A549 (cell line): ENCODE results near the gene SLC39A5. TPM values are rescaled to one million over a fixed set of nuclear protein-coding genes. Genes with fewer than 3 reads are reported as not detected.

Experiments
- ATAC-seq, 2 experiments: fragments of 200-7000 bp in 1 of 2; fragments of >200 bp in 1 of 2; cut with Nextera tagmentation in 1 of 2; cut with Tn5 transposase in 1 of 2; 3 replicates each; pipeline versions ENCODE4 v1.8.0 to v1.9.1; 2018 to 2020; ENCODE audit warnings: mild to moderate bottlenecking in 1 of 2, moderate library complexity in 1 of 2
- CTCF ChIA-PET: fragments of 300-600 bp; sonication (Branson Sonifier 250); formaldehyde crosslinking; extraction: SDS; loops from one replicate; lab custom pipeline; 2021; ENCODE audit warnings: antibody characterized with exemption, inconsistent platforms; lab: Yijun Ruan, JAX
- POLR2A ChIA-PET: fragments of 350-600 bp; formaldehyde crosslinking; extraction: SDS; loops from one replicate; lab custom pipeline; 2021; ENCODE audit warnings: antibody characterized with exemption, inconsistent platforms; lab: Yijun Ruan, JAX
- DNase-seq, 2 experiments: peaks; one replicate each; pipeline versions ENCODE4 v3.0.0 to v3.0.0-alpha.2; 2011 to 2016; ENCODE audit warnings: low read depth in 1 of 2, low spot score in 1 of 2
- FAIRE-seq: peaks from 2 replicates; lab custom pipeline; 2011; peaks lifted over from hg19 to GRCh38; lab: Jason Lieb, UNC
- H3K27ac ChIP-seq, 2 experiments: fragments of >200 bp; sonication (Bioruptor Twin); formaldehyde crosslinking; 3 replicates each; pipeline ENCODE4 v1.5.1; 2016 to 2017
- H3K4me1 ChIP-seq: fragments of >200 bp; sonication (Bioruptor Twin); formaldehyde crosslinking; 3 replicates; pipeline ENCODE4 v1.6.1; 2016
- H3K4me2 ChIP-seq: fragments of >200 bp; sonication (Bioruptor Twin); formaldehyde crosslinking; 3 replicates; pipeline ENCODE4 v1.6.1; 2016
- H3K4me3 ChIP-seq: fragments of >200 bp; sonication (Bioruptor Twin); formaldehyde crosslinking; 3 replicates; pipeline ENCODE4 v1.5.1; 2016
- H3K9me3 ChIP-seq: fragments of >200 bp; sonication (Bioruptor Twin); formaldehyde crosslinking; 3 replicates; pipeline ENCODE4 v1.6.1; 2016
- BHLHE40 ChIP-seq: IDR thresholded peaks from 2 replicates; pipeline ENCODE4 v1.6.1; 2012; ENCODE audit warnings: low read depth, low read length, inconsistent platforms
- CHD4 ChIP-seq: fragments of 200-600 bp; sonication (generic); IDR thresholded peaks from 2 replicates; pipeline ENCODE4 v1.6.1; 2016; ENCODE audit warnings: antibody characterized with exemption, mild to moderate bottlenecking, borderline replicate concordance
- EHF ChIP-seq: fragments of 250-450 bp; sonication (Bioruptor Pico); IDR thresholded peaks from 2 replicates; pipeline ENCODE4 v1.5.0; 2020; ENCODE audit warnings: mild to moderate bottlenecking
- EHMT2 ChIP-seq: fragments of 200-600 bp; sonication (generic); IDR thresholded peaks from 2 replicates; pipeline ENCODE4 v1.6.1; 2016; ENCODE audit warnings: antibody characterized with exemption, low read depth, mild to moderate bottlenecking, moderate library complexity
- EP300 ChIP-seq, 2 experiments: fragments of >200 bp; sonication (Bioruptor Twin); formaldehyde crosslinking; IDR thresholded peaks; 2 replicates in 1 of 2; 3 replicates in 1 of 2; pipeline ENCODE4 v1.6.1; 2016 to 2017
- FOSB ChIP-seq: fragments of 250-450 bp; sonication (Bioruptor Pico); IDR thresholded peaks from 2 replicates; pipeline ENCODE4 v1.5.0; 2020; ENCODE audit warnings: mild to moderate bottlenecking, moderate library complexity
- HDAC2 ChIP-seq: fragments of 200-600 bp; sonication (generic); IDR thresholded peaks from 2 replicates; pipeline ENCODE4 v1.6.1; 2016
- JUNB ChIP-seq: fragments of >200 bp; sonication (Bioruptor Twin); formaldehyde crosslinking; IDR thresholded peaks from 2 replicates; pipeline ENCODE4 v1.6.1; 2016
- KDM1A ChIP-seq: fragments of 200-600 bp; sonication (generic); IDR thresholded peaks from 2 replicates; pipeline ENCODE4 v1.6.1; 2016; ENCODE audit warnings: low read depth, mild to moderate bottlenecking
- KDM5A ChIP-seq: fragments of 200-600 bp; sonication (generic); IDR thresholded peaks from 2 replicates; pipeline ENCODE4 v1.6.1; 2016; ENCODE audit warnings: antibody characterized with exemption, mild to moderate bottlenecking
- MAFK ChIP-seq: fragments of 450-650 bp; IDR thresholded peaks from 2 replicates; pipeline ENCODE4 v1.6.1; 2014; ENCODE audit not compliant: partially characterized antibody
- NFE2L2 ChIP-seq: fragments of 150-350 bp; conservative IDR thresholded peaks from 2 replicates; pipeline ENCODE4 v1.6.1; 2014; ENCODE audit warnings: low read length
- PHF8 ChIP-seq: fragments of 200-600 bp; sonication (generic); IDR thresholded peaks from 2 replicates; pipeline ENCODE4 v1.6.1; 2016; ENCODE audit warnings: low read depth, mild to moderate bottlenecking, antibody characterized with exemption, moderate library complexity, borderline replicate concordance
- POLR2A ChIP-seq: IDR thresholded peaks from 2 replicates; pipeline ENCODE4 v1.6.1; 2012; ENCODE audit warnings: mild to moderate bottlenecking, low read length
- POLR2AphosphoS2 ChIP-seq: conservative IDR thresholded peaks from 2 replicates; pipeline ENCODE4 v1.6.1; 2012; ENCODE audit warnings: low read length, improper control_type of control experiment, inconsistent platforms
- RARB ChIP-seq: fragments of 250-450 bp; sonication (Bioruptor Pico); IDR thresholded peaks from 2 replicates; pipeline ENCODE4 v1.8.0; 2021; ENCODE audit warnings: mild to moderate bottlenecking, moderate library complexity
- RCOR1 ChIP-seq: fragments of 150-350 bp; IDR thresholded peaks from 2 replicates; pipeline ENCODE4 v1.6.1; 2014; ENCODE audit warnings: antibody characterized with exemption, low read length, low read depth
- SMC3 ChIP-seq: fragments of >200 bp; sonication (Bioruptor Twin); formaldehyde crosslinking; IDR thresholded peaks from 3 replicates; pipeline ENCODE4 v1.6.1; 2018; ENCODE audit warnings: inconsistent platforms
- ZC3H11A ChIP-seq: fragments of 450-650 bp; IDR thresholded peaks from 2 replicates; pipeline ENCODE4 v1.6.1; 2014; ENCODE audit warnings: antibody characterized with exemption, mild to moderate bottlenecking
- WGBS: methylation state at CpG from one replicate; pipeline ENCODE4 v1.1.6; 2017; ENCODE audit errors: missing lambda C conversion rate; 5-methylcytosine and 5-hydroxymethylcytosine counted together
- polyA plus RNA-seq, 4 experiments: library from polyadenylated mRNA; depleted of rRNA in 3 of 4; stranded (reverse); fragments of >200 nt; fragmentation: RNase III in 1 of 4; extraction: RNeasy Plus Mini Kit Qiagen cat#74134 plus additional on column Dnase treatment in 1 of 4; gene quantifications; 2 replicates in 3 of 4; 3 replicates in 1 of 4; pipeline ENCODE4 v1.2.3, GENCODE V29; 2011 to 2017
- TF ChIP-seq, protein P1 (sequence below): fragments of 150-350 bp; IDR thresholded peaks from 2 replicates; pipeline ENCODE4 v1.6.1; 2014; ENCODE audit warnings: low read depth, mild to moderate bottlenecking, low read length
- TF ChIP-seq, protein P2 (sequence below): fragments of 250-450 bp; sonication (Bioruptor Pico); IDR thresholded peaks from 2 replicates; pipeline ENCODE4 v1.5.0; 2020; ENCODE audit warnings: low read depth, mild to moderate bottlenecking, moderate library complexity
- TF ChIP-seq, protein P3 (sequence below): IDR thresholded peaks from 2 replicates; pipeline ENCODE4 v1.6.1; 2012
- TF ChIP-seq, protein P4 (sequence below): fragments of >200 bp; sonication (Bioruptor Twin); formaldehyde crosslinking; IDR thresholded peaks from 2 replicates; pipeline ENCODE4 v1.6.1; 2016

Gene SLC39A5
- polyA plus RNA-seq, 2 of the 4 experiments (the other 2 are of a cell fraction), result 0.23 TPM; not detected in 1

DNA sequence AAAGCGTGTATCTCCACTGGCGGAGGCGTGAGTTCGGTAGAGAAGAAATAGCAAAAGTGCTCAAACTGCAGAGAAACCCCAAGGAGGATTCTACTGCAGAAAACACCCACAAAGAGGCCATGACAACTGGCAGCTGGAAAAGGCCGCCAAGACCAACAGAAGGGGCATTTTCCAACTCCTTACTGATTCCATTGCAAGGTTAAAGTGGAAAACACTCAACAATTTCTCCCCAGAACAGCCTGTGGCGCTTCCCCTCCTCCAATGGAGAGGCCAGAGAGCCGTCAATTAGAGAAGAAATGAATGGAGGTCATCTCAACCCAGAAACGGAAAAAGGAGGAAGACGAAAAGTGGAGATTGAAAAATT lies 29.0 kb downstream of the SLC39A5 start:
- peaks cover 47% of the 10 kb centered on the region for H3K4me1 ChIP-seq
- peak overlapping the region; percentile 94 for H3K4me3 ChIP-seq
- H3K9me3 ChIP-seq, result no peaks in the 10 kb centered on the region
- POLR2A ChIA-PET, result interaction anchor here (0.6 to 2.7 kb wide), 5 partner anchors 8 to 205 kb away, joined by 3 to 21 read pairs (median 3); partner anchors contain the start of genes COQ10A, RNF41 and SMARCC2
- DNase-seq (no peak), FAIRE-seq (no peak), ATAC-seq (peak; percentile 2; a peak in 2 of 6 replicates)
- peak overlapping the region; percentile 79 for H3K4me2 ChIP-seq
- TF ChIP-seq SMC3 (no peak), POLR2AphosphoS2 (no peak), ZC3H11A (no peak), FOSB (CRISPR knock-in tag) (no peak), RARB (CRISPR knock-in tag) (no peak), EHF (CRISPR knock-in tag) (no peak), EP300 (IDR thresholded peaks at IDR 0.05) (no peak), HDAC2 (no peak), BHLHE40 (no peak), PHF8 (no peak), JUNB (no peak), KDM5A (no peak), POLR2A (no peak)
- TF ChIP-seq, protein P1, sequence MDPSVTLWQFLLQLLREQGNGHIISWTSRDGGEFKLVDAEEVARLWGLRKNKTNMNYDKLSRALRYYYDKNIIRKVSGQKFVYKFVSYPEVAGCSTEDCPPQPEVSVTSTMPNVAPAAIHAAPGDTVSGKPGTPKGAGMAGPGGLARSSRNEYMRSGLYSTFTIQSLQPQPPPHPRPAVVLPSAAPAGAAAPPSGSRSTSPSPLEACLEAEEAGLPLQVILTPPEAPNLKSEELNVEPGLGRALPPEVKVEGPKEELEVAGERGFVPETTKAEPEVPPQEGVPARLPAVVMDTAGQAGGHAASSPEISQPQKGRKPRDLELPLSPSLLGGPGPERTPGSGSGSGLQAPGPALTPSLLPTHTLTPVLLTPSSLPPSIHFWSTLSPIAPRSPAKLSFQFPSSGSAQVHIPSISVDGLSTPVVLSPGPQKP, result no peak
- TF ChIP-seq, protein P2, sequence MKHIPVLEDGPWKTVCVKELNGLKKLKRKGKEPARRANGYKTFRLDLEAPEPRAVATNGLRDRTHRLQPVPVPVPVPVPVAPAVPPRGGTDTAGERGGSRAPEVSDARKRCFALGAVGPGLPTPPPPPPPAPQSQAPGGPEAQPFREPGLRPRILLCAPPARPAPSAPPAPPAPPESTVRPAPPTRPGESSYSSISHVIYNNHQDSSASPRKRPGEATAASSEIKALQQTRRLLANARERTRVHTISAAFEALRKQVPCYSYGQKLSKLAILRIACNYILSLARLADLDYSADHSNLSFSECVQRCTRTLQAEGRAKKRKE (CRISPR knock-in tag), result no peak
- TF ChIP-seq, protein P3, sequence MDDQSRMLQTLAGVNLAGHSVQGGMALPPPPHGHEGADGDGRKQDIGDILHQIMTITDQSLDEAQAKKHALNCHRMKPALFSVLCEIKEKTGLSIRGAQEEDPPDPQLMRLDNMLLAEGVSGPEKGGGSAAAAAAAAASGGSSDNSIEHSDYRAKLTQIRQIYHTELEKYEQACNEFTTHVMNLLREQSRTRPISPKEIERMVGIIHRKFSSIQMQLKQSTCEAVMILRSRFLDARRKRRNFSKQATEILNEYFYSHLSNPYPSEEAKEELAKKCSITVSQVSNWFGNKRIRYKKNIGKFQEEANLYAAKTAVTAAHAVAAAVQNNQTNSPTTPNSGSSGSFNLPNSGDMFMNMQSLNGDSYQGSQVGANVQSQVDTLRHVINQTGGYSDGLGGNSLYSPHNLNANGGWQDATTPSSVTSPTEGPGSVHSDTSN, result no peak
- TF ChIP-seq, protein P4, sequence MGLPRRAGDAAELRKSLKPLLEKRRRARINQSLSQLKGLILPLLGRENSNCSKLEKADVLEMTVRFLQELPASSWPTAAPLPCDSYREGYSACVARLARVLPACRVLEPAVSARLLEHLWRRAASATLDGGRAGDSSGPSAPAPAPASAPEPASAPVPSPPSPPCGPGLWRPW, result no peak
- TF ChIP-seq, all 56 proteins: peak for 0
- H3K27ac ChIP-seq, result peak overlapping the region; percentile 92 to 97
- CTCF ChIA-PET, result interaction anchor here (0.7 to 14.6 kb wide), 29 partner anchors 11 to 214 kb away, joined by 3 to 146 read pairs (median 6); partner anchors contain the start of genes COQ10A, RNF41, SMARCC2 and ZC3H10
- 28% methylated on average over 9 of the region's 9 CpGs for WGBS

DNA sequence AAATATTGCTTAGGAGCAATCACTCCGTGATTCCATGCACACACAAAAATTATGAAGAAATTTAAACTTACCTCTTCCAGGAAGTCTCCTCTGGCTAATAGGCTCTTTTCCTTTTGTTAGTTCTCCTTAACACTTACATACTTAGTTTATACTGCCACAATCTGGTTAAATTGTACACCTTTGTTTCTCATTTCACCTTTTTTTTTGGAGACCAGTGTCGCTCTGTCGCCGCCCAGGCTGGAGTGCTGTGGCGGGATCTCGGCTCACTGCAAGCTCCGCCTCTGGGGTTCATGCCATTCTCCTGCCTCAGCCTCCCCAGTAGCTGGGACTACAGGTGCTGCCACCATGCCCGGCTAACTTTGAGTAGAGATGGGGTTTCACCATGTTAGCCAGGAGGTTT lies 30.5 kb downstream of the SLC39A5 start:
- WGBS, result 92% methylated on average over 8 of the region's 8 CpGs
- H3K4me1 ChIP-seq, result peaks cover 47% of the 10 kb centered on the region
- CTCF ChIA-PET, result interaction anchor here (2.9 to 14.6 kb wide), 5 partner anchors 9 to 204 kb away, joined by 8 to 146 read pairs (median 69); partner anchors contain the start of genes COQ10A and SMARCC2
- ATAC-seq (no peak), FAIRE-seq (no peak)
- TF ChIP-seq KDM1A, result no peak
- no peak for TF ChIP-seq RCOR1
- no peak for TF ChIP-seq EHMT2
- TF ChIP-seq MAFK, result no peak
- no peak for TF ChIP-seq CHD4
- TF ChIP-seq NFE2L2, result no peak
- TF ChIP-seq, all 56 proteins: peak for 0
- peak overlapping the region; percentile 82 to 86; a peak in 4 of 6 replicates for H3K27ac ChIP-seq
- H3K4me2 ChIP-seq, result no peak overlapping the region
- no peak for DNase-seq
- POLR2A ChIA-PET, result no interaction called here
- H3K9me3 ChIP-seq, result no peaks in the 10 kb centered on the region
- H3K4me3 ChIP-seq, result no peak overlapping the region
